K562 (cell line): Measurements from ENCODE around the gene ZNF837. TPM values are rescaled to one million over a fixed set of nuclear protein-coding genes. Genes with fewer than 3 reads are reported as not detected.

Experiments
- CBX5 ChIP-seq: IDR thresholded peaks from 2 replicates; pipeline ENCODE4 v1.6.1; 2014; ENCODE audit warnings: low read depth, borderline replicate concordance
- CCAR2 ChIP-seq: fragments of 200-400 bp; formaldehyde crosslinking; IDR thresholded peaks from 2 replicates; pipeline ENCODE4 v1.6.1; 2017; ENCODE audit warnings: mild to moderate bottlenecking, low read depth, low read length
- CHD1 ChIP-seq: fragments of 200-600 bp; sonication (generic); IDR thresholded peaks from one replicate; pipeline ENCODE4 v1.6.1; 2012; ENCODE audit warnings: mild to moderate bottlenecking, moderate library complexity, low read length, inconsistent platforms
- CTBP1 ChIP-seq: fragments of 450-650 bp; IDR thresholded peaks from 2 replicates; pipeline ENCODE4 v1.6.1; 2016; ENCODE audit warnings: borderline replicate concordance
- CXXC5 ChIP-seq: fragments of 250-450 bp; sonication (Bioruptor Pico); IDR thresholded peaks from 2 replicates; pipeline ENCODE4 v1.8.0; 2022; ENCODE audit warnings: inconsistent platforms, mild to moderate bottlenecking, moderate library complexity
- EWSR1 ChIP-seq: fragments of 450-650 bp; IDR thresholded peaks from 2 replicates; pipeline ENCODE4 v1.6.1; 2018; ENCODE audit warnings: borderline replicate concordance, mild to moderate bottlenecking, low read depth, moderate library complexity; ENCODE audit not compliant: partially characterized antibody
- HLTF ChIP-seq: fragments of 450-650 bp; IDR thresholded peaks from 2 replicates; pipeline ENCODE4 v1.6.1; 2016
- HMG20B ChIP-seq: fragments of 250-450 bp; sonication (Bioruptor Pico); IDR thresholded peaks from 2 replicates; pipeline ENCODE4 v1.5.0; 2021; ENCODE audit warnings: mild to moderate bottlenecking
- HNRNPH1 ChIP-seq: fragments of 200-400 bp; formaldehyde crosslinking; optimal IDR thresholded peaks from 2 replicates; pipeline ENCODE3; 2017; ENCODE audit warnings: low read depth, mild to moderate bottlenecking, low read length, moderate library complexity
- MCM7 ChIP-seq, 2 experiments: fragments of 450-650 bp; IDR thresholded peaks; 2 replicates each; pipeline ENCODE4 v1.6.1; 2016 to 2018
- MIER1 ChIP-seq: fragments of 450-650 bp; IDR thresholded peaks from 2 replicates; pipeline ENCODE4 v1.6.1; 2016; ENCODE audit warnings: antibody characterized with exemption, mild to moderate bottlenecking, low read depth
- NR4A1 ChIP-seq, 2 experiments: fragments of 250-450 bp in 1 of 2; fragments of 450-650 bp in 1 of 2; sonication (Bioruptor Pico) in 1 of 2; IDR thresholded peaks; 2 replicates each; pipeline versions ENCODE4 v1.4.0 to v1.6.1; 2016 to 2020; ENCODE audit warnings: mild to moderate bottlenecking in 2 of 2, missing compliant biosample characterization in 1 of 2, missing genetic modification characterization in 1 of 2, moderate library complexity in 1 of 2
- POLR2A ChIP-seq: fragments of 450-650 bp; conservative IDR thresholded peaks from 2 replicates; pipeline ENCODE4 v1.6.1; 2016
- PTTG1 ChIP-seq: fragments of 450-650 bp; IDR thresholded peaks from 2 replicates; pipeline ENCODE4 v1.6.1; 2016; ENCODE audit warnings: low read depth, mild to moderate bottlenecking, missing genetic modification characterization, missing compliant biosample characterization
- SIX5 ChIP-seq, 2 experiments: IDR thresholded peaks; 2 replicates each; pipeline ENCODE4 v1.6.1; 2011; ENCODE audit warnings: low read length in 2 of 2, borderline replicate concordance in 1 of 2, low read depth in 1 of 2, mild to moderate bottlenecking in 1 of 2, moderate library complexity in 1 of 2; ENCODE audit not compliant: insufficient read depth in 1 of 2
- SMAD2 ChIP-seq: fragments of 150-350 bp; IDR thresholded peaks from 2 replicates; pipeline ENCODE4 v1.6.1; 2014; ENCODE audit warnings: low read depth, mild to moderate bottlenecking, low read length
- SMARCA5 ChIP-seq: fragments of 450-650 bp; IDR thresholded peaks from 2 replicates; pipeline ENCODE4 v1.6.1; 2016
- TBL1XR1 ChIP-seq, 2 experiments: IDR thresholded peaks; 2 replicates each; pipeline ENCODE4 v1.6.1; 2012; ENCODE audit warnings: improper control_type of control experiment in 2 of 2, low read length in 2 of 2, mild to moderate bottlenecking in 1 of 2
- ZNF124 ChIP-seq: sonication (generic); formaldehyde crosslinking; IDR thresholded peaks from 2 replicates; pipeline ENCODE4 v1.8.1; 2022; ENCODE audit warnings: missing genetic modification reagents
- ZNF174 ChIP-seq: fragments of 250-450 bp; sonication (Bioruptor Pico); IDR thresholded peaks from 2 replicates; pipeline ENCODE4 v1.4.0; 2020; ENCODE audit warnings: mild to moderate bottlenecking
- ZNF175 ChIP-seq: fragments of 200-800 bp; sonication (Bioruptor generic); IDR thresholded peaks from 2 replicates; pipeline ENCODE4 v1.6.1; 2016; ENCODE audit warnings: low read depth, mild to moderate bottlenecking, missing genetic modification characterization, missing compliant biosample characterization
- ZNF23 ChIP-seq: fragments of 250-450 bp; sonication (Bioruptor Pico); IDR thresholded peaks from 2 replicates; pipeline ENCODE4 v1.4.0; 2020; ENCODE audit warnings: mild to moderate bottlenecking
- ZNF24 ChIP-seq: fragments of 450-650 bp; IDR thresholded peaks from 2 replicates; pipeline ENCODE4 v1.6.1; 2016
- ZNF444 ChIP-seq: fragments of 250-450 bp; sonication (Bioruptor Pico); IDR thresholded peaks from 2 replicates; pipeline ENCODE4 v1.4.0; 2020; ENCODE audit warnings: mild to moderate bottlenecking, moderate library complexity
- ZNF785 ChIP-seq: fragments of 250-450 bp; sonication (Bioruptor Pico); IDR thresholded peaks from 2 replicates; pipeline ENCODE4 v1.4.0; 2020; ENCODE audit warnings: mild to moderate bottlenecking
- ZNF79 ChIP-seq: fragments of 250-450 bp; sonication (Bioruptor Pico); IDR thresholded peaks from 2 replicates; pipeline ENCODE4 v1.4.0; 2020; ENCODE audit warnings: low read depth, mild to moderate bottlenecking, moderate library complexity
- polyA plus RNA-seq, 8 experiments: library from polyadenylated mRNA; depleted of rRNA in 4 of 8; stranded (reverse) in 5 of 8; unstranded in 3 of 8; fragments of >200 nt; fragmentation: Nextera tagmentation in 2 of 8; fragmentation: Illumina TruSeq in 1 of 8; extraction: Ambion mirVana in 2 of 8; extraction: Trizol in 1 of 8; gene quantifications; 2 replicates each; pipeline versions ENCODE4 v1.2.1 to v1.2.3, GENCODE V29; 2011 to 2014; ENCODE audit warnings: inconsistent platforms in 1 of 8, missing spikeins in 1 of 8
- total RNA-seq, 7 experiments: library from RNA; depleted of rRNA in 6 of 7; stranded (reverse); fragments of >200 nt in 6 of 7; fragmentation: Illumina TruSeq in 2 of 7; extraction: Trizol in 2 of 7; gene quantifications; 2 replicates each; pipeline versions ENCODE4 v1.2.1 to v1.2.3, GENCODE V29; 2011 to 2021; ENCODE audit warnings: low replicate concordance in 1 of 7
- TF ChIP-seq, protein P1 (sequence below): sonication (generic); formaldehyde crosslinking; IDR thresholded peaks from 2 replicates; pipeline ENCODE4 v1.9.0; 2022; ENCODE audit warnings: mild to moderate bottlenecking, missing genetic modification reagents
- TF ChIP-seq, protein P2 (sequence below): fragments of 450-650 bp; formaldehyde crosslinking; IDR thresholded peaks from 2 replicates; pipeline ENCODE4 v1.4.0; 2020; ENCODE audit warnings: mild to moderate bottlenecking, moderate library complexity
- TF ChIP-seq, protein P3 (sequence below): IDR thresholded peaks from 3 replicates; pipeline ENCODE4 v1.6.1; 2011; ENCODE audit warnings: borderline replicate concordance, mild to moderate bottlenecking; ENCODE audit not compliant: insufficient read length, insufficient read depth

Gene ZNF837
- total and polyA plus RNA-seq, 9 of the 15 experiments (the other 6 are each of a cell fraction or from before 2014, with no cell fraction given): 0.11 to 2.1 (median 0.57) TPM; not detected in 4

DNA sequence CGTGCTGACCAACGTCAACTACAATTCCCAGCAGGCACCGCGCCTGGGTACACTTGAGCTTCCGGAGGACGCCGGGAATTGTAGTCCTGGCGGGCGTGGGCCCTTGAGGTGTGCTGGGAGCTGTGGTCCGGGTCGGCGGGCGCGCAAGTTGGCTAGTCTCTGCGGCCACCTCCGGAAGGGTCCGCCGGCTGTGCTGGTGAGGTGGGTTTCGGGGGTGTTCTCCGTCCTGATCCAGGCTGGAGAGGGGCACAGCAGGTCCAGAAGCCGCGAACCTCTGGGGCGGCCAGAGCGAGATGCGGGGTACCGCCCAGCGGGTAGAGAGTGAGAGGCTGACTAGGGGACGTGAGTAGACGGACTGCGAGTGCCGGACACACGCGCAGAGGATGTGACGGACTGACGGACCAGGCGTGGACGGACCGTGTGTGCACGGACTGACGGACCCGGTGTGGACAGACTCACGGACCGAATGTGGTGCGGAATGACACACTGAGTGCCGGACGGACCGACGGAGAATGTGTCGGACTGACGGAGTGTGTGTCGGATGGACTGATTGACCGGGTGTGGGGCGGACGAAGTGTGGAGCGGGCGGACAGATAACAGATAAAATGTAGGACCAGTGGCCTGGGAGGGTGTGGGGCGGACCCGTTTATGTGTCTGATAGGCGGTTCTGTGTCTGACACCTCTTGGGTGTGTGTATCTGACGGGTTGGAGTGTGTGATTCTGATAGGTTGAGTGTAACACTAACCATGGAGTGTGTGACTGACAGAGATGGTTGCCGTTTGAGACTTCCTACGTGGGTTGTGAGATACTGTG lies 53.7 kb downstream of the ZNF837 start, which contains the start of gene ZSCAN22 (continued):
- TF ChIP-seq, protein P1, sequence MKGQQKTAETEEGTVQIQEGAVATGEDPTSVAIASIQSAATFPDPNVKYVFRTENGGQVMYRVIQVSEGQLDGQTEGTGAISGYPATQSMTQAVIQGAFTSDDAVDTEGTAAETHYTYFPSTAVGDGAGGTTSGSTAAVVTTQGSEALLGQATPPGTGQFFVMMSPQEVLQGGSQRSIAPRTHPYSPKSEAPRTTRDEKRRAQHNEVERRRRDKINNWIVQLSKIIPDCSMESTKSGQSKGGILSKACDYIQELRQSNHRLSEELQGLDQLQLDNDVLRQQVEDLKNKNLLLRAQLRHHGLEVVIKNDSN (CRISPR knock-in tag): no peak; the same call in 1 of the 2 replicates
- TF ChIP-seq ZNF24 (peak; percentile 59; the same call in 1 of the 2 replicates), HNRNPH1 (no peak), CHD1 (no peak), EWSR1 (no peak), NR4A1 (CRISPR knock-in tag; IDR thresholded peaks at IDR 0.05) (no peak), NR4A1 (tag; IDR thresholded peaks at IDR 0.05) (peak; percentile 82), CXXC5 (CRISPR knock-in tag) (peak; percentile 99), POLR2A (peak; percentile 96), PTTG1 (no peak), SMARCA5 (no peak), ZNF785 (CRISPR knock-in tag) (no peak), MIER1 (peak; percentile 84), ZNF174 (peak; percentile 66; the same call in 1 of the 2 replicates), CCAR2 (no peak), HMG20B (CRISPR knock-in tag) (no peak), ZNF175 (CRISPR knock-in tag) (no peak), SMAD2 (no peak), ZNF79 (CRISPR knock-in tag) (no peak), ZNF124 (no peak), TBL1XR1 (IDR thresholded peaks at IDR 0.05; ENCODE audit: low read length in 2 of 2) (no peak), CBX5 (peak; percentile 76; the same call in 1 of the 2 replicates), SIX5 (IDR thresholded peaks at IDR 0.05; ENCODE audit: borderline replicate concordance in 1 of 2, insufficient read depth in 1 of 2, low read depth in 1 of 2, low read length in 2 of 2) (peak; percentile 96 to 99), HLTF (peak; percentile 85), MCM7 (IDR thresholded peaks at IDR 0.05) (no peak), CTBP1 (peak; percentile 94), ZNF23 (CRISPR knock-in tag) (no peak), ZNF444 (CRISPR knock-in tag) (no peak)
- TF ChIP-seq, protein P2, sequence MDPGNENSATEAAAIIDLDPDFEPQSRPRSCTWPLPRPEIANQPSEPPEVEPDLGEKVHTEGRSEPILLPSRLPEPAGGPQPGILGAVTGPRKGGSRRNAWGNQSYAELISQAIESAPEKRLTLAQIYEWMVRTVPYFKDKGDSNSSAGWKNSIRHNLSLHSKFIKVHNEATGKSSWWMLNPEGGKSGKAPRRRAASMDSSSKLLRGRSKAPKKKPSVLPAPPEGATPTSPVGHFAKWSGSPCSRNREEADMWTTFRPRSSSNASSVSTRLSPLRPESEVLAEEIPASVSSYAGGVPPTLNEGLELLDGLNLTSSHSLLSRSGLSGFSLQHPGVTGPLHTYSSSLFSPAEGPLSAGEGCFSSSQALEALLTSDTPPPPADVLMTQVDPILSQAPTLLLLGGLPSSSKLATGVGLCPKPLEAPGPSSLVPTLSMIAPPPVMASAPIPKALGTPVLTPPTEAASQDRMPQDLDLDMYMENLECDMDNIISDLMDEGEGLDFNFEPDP (CRISPR knock-in tag): no peak
- TF ChIP-seq, protein P3, sequence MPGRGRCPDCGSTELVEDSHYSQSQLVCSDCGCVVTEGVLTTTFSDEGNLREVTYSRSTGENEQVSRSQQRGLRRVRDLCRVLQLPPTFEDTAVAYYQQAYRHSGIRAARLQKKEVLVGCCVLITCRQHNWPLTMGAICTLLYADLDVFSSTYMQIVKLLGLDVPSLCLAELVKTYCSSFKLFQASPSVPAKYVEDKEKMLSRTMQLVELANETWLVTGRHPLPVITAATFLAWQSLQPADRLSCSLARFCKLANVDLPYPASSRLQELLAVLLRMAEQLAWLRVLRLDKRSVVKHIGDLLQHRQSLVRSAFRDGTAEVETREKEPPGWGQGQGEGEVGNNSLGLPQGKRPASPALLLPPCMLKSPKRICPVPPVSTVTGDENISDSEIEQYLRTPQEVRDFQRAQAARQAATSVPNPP: no peak
